HuH-7 (cell line): ENCODE data around the gene EPHA4.

Experiments used
- DNase-seq: peaks from one replicate; pipeline ENCODE4 v3.0.0; 2011; ENCODE audit warnings: low spot score

EPHA4 gene

GRCh38 chr2:221476195-221476594 lies 95.9 kb downstream of the EPHA4 start:
- no peak for DNase-seq

DNA sequence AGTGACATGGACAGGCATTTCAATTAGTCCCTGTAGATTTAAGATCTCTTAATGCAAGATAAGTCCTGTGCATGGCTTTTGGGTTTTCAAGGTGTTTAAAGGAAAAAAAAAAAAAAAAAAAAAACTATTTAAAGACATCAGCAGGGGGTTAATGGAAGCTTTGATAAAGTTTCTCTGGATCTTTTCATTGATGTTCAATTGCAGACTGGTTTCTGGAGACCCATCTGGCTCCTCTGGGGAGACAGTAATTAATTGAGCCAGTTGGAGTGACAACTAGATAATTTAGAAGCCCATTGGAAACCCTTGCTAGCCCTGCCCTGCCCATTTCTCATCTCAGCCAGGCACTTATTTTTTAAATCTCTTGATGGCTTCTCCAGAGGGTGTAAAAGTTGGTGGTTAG lies 98.7 kb downstream of the EPHA4 start:
- DNase-seq = no peak

GRCh38 chr2:221468317-221468716 lies 103.8 kb downstream of the EPHA4 start:
- DNase-seq = no peak

GRCh38 chr2:221467610-221468009 lies 104.5 kb downstream of the EPHA4 start:
- DNase-seq = no peak

- DNase-seq = no peak
Observed at GRCh38 chr2:221466744-221467143, 105.4 kb downstream of the EPHA4 start.

DNA sequence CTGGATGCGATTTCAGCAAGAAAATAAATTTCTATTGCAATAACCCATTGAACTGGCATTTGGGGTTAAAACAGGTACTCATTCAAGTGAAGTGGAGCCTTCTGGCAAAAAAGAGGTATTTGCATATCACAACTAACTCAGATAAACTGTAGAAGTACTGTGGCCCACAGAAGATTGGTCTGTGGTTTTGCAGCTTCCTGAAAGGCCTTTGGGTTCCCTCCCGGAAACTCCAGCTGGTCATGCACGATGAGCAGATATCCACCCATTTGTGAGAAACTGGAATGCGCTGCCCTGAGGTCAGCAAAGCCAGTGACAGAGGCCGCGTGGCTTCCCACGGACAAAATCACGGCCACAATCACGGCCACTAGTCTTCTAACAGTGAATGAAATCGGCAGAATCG lies 106.3 kb downstream of the EPHA4 start:
- no peak for DNase-seq

DNA sequence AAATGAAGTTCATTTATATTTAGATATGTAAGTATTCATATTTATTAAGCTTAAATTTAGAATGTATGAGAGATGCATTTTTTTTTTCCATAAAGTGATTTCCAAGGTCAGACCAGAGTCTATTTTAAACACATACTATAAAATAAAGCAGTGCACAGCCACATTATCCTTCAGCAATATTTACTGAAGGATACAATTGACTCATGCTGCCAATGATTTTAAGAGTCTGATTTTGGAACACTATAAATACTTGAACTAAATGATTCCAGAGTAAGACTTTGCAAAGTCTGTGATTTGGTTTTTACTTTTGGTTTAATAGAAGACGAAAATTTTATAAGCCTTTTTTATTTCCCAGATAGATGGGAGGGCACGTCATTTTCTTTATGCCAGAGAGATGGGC lies 107.1 kb downstream of the EPHA4 start:
- DNase-seq = no peak

DNA sequence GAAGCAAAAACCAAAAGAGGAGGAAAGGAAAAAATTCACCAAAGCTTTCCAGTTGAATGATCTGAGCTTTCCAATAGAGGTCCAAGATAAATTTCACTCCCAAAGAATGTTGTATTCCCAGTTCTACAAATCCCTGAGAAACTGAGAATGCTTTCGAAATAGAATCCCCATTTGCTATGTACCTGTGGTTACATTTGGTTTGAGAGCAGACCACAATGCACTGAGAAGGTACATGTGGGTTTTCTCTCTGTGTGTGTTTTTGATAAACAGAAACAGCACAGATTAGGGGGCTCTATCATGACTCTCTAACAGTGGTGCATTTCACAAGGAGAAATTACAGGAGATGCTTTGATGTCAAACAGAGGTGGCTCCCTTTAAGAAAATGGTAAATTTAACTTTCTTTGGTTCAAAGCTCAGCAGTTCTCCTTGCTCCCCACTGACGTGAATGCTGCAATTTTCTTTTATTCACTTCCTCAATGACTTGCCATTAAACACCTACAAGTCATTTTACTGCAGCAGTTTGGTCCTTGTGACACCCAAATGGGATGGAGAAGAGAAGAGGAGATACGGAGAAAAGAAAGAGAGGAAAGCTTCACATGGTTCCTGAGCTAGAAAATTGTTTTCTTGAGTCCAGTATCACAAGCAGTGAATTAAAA lies 108.7 kb downstream of the EPHA4 start:
- DNase-seq = no peak

- DNase-seq = no peak
Observed at GRCh38 chr2:221461901-221462300, 110.2 kb downstream of the EPHA4 start.

DNA sequence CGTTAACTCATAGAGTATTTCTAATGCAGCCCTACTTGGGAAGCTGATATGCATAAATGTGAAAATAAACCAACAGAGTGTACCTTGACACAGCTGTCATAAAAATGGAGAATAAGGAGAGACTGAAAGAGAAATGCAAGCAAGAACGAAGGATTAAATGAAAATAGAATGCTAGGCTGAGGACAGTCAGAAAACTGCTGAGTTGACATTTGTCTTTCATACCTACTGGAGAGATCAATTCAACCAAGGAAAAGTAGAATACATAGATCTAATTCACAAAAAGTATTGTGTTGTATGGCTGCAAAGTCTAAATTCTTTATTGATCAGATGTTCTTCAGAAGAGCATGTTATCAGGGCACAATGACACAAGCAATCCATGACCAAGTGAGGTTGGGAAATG lies 112.0 kb downstream of the EPHA4 start:
- DNase-seq = no peak

GRCh38 chr2:221458578-221458977 lies 113.5 kb downstream of the EPHA4 start:
- no peak for DNase-seq

GRCh38 chr2:221455214-221455613 lies 116.9 kb downstream of the EPHA4 start:
- no peak for DNase-seq

DNA sequence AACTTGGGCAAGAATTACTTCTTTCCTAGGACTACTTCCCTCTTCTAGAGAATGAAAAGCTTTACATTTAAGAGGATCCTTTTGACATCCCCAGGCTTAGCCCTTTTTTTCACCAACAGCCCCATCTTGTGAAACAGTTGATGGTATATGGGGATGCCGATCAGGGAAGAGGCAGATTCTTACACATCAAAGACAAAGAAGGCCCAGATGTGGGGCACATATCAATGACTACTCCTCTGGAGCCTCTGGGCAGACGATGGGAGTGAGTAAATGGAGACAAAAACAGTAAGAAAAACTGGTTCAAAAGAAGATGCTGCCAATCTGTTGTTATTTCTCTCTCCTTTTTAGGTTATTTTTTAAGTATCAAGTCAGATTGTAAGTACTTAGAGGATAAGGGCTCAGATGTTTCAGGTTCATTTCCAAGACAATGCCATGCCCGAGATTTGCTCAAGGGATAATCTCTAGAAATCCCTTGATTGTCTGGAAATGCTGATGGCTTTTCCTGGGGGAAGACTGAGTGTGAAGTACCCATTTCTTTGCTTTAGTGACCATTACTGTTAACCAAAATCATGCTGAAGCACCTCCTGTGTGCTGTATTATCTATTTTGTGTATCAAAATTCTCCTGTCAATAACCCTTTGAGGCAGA lies 117.5 kb downstream of the EPHA4 start:
- DNase-seq = no peak

- no peak for DNase-seq
Observed at GRCh38 chr2:221451862-221452788, 120.0 kb downstream of the EPHA4 start.

GRCh38 chr2:221450280-221450679 lies 121.8 kb downstream of the EPHA4 start:
- DNase-seq = no peak

DNA sequence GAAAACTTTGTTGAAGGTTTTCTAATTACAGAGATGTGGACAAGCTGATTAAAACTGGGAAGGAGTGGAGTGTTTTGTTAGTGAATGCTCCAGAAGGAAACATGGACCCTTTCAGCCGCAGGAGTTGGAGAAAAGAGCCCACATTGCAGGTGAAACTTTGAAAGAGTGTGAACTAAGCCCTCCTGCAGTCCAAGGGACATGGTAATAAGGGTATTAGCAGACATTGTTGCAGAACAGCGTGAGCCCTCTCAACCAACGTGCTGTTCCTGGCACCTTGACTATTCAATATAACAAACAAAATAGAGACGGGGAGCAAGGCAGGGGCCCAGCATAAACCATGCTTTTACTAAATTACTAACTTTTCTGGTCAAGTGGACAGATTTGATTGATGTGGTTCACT lies 122.7 kb downstream of the EPHA4 start:
- DNase-seq = no peak

DNA sequence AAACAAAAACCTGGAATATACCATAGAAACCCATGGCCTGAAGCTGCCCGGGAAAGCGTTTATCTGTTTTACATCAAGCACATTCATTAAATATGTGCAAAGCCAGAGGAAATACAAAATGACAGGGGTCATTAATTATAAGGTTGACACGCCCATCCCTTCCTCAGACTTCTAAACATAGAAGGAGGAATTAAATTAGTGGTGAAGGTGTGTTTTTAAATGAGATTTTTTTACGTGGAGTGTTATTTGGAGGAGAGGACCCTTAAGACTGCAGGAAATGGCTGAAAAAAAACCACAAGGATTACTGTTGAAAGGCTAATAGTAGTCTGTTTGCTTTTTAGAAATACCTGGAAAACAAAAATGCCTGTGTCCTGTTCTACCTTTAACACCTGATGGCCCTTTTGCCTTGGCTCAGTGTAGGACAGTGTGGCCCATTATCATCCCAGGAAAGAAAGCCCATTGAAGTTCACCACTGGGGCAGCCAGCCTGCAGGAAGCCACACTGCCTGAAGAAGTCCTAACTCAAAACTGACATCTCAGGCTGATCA lies 123.2 kb downstream of the EPHA4 start:
- DNase-seq = no peak

DNA sequence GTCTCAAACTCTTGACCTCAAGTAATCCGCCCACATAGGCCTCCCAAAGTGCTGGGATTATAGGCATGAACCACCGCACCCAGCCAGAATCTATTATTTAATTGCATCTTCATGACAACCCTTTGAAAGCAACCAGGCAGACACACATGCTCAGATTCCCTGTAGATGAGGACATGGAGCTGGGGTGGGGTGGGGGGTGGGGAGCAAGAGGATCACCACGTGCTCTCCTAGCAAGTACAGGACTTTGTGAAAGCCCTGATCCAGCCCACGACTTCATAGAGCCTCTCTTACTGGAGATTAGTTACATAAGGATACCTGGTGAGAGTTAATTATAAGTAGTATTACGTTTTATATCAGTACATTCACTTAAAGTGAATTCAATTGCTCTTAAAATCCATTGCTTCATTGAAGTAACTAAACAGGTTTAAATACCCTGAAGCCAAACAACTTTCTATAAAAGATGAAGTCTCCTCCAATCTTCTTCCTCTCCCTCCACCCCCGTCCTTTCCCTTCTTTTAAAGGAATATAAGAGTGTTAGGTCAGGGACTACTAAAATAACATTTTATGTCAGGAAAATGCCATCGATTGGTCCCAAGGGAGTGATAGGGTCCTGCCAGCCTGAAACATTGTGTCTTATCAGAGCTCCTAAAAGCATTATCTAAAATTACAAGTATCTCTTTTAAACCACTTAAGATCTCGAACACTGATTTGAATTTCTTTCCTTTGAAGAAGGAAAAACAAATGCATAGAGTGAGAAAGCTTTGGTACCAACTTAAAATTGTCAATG lies 123.9 kb downstream of the EPHA4 start:
- no peak for DNase-seq

DNA sequence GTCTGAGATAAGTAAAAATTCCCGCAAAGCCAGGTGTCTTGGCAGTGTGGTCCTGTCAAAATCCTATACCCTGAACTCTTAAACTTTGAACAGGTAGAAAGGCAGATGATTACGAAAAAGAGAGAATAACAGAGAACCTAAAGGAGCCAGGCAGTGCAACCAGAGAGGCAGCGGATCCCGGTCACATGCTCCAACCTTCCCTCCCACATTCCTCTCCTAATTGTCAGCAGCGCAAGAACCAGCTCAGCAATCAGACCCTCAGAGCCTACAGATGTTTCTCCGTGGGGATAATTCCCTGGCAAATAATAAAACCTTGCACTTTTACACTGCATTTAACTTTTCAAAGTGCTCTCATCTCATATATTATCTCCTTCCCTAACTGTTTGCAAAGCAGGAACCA lies 124.8 kb downstream of the EPHA4 start:
- no peak for DNase-seq

DNA sequence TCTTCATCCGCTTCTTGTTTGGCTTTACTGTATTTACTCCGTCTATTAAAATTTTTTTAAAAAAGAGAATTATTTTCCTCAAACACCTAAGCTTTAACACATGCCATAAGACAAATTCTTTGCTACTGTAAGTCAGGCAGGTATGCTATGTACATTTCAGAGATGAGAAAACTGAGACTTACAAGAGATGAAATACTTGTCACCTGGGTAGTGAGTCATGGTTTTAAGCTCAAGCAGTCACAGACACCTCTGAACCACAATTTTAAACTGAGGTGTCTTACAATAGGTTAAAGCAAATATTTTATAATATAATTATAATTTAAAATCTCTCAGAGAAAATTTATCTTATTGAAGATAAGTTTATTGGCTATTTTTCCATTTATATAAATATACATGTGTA lies 126.0 kb downstream of the EPHA4 start:
- DNase-seq = no peak

GRCh38 chr2:221444106-221444505 lies 128.0 kb downstream of the EPHA4 start:
- DNase-seq = no peak

DNA sequence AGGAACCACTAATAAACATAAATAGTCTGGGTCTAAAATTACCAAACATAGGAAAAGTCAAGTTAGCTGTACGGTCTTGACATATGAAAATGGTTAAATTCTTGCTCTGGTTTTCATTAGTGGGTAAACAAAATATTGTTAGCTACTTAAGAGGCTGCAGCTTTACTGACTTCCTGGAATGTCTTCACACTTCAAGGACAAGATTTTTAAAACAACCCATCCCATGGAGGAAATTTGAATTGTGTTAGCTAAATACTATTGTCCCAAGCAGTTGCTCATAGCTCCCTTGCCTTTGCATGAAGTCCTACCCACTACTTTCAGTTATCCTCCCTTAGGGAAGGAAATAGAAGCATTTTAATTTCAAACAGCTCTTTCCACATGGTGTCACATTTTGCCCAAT lies 128.5 kb downstream of the EPHA4 start:
- DNase-seq = no peak
